Progenitor cell of endocrine pancreas (in vitro differentiated cells): ENCODE measurements around the gene OR4B1. TPM values are rescaled to one million over a fixed set of nuclear protein-coding genes. Genes with fewer than 3 reads are reported as not detected.

Source experiments
- DNase-seq: peaks from one replicate; pipeline ENCODE4 v3.0.0; 2021; ENCODE audit warnings: low spot score; ENCODE audit not compliant: unreplicated experiment
- H3K27ac Mint-ChIP-seq: 2 replicates; pipeline ENCODE4 v1.8.0; 2021; ENCODE audit warnings: mild to moderate bottlenecking, moderate library complexity, mixed read lengths
- H3K27me3 Mint-ChIP-seq: 2 replicates; pipeline ENCODE4 v1.8.0; 2021; ENCODE audit warnings: mixed read lengths
- H3K36me3 Mint-ChIP-seq: 2 replicates; pipeline ENCODE4 v1.8.0; 2022; ENCODE audit warnings: mixed read lengths; ENCODE audit not compliant: insufficient read depth
- H3K4me1 Mint-ChIP-seq: 2 replicates; pipeline ENCODE4 v1.8.0; 2021; ENCODE audit warnings: low read depth, mixed read lengths
- H3K4me3 Mint-ChIP-seq: 2 replicates; pipeline ENCODE4 v1.8.0; 2021; ENCODE audit warnings: low read depth, mild to moderate bottlenecking, moderate library complexity, mixed read lengths
- H3K9me3 Mint-ChIP-seq: 2 replicates; pipeline ENCODE4 v1.8.0; 2021; ENCODE audit warnings: low read depth, mixed read lengths
- CTCF ChIP-seq: fragments of 200-600 bp; sonication (generic); IDR thresholded peaks from one replicate; pipeline ENCODE4 v1.5.0; 2021; ENCODE audit warnings: antibody characterized with exemption, mild to moderate bottlenecking; ENCODE audit not compliant: unreplicated experiment
- total RNA-seq: library from RNA; stranded (reverse); gene quantifications from 2 replicates; pipeline ENCODE4 v1.2.1, GENCODE V29; 2021

Gene OR4B1
- total RNA-seq, 1 donor from 2014 or later = not detected

- peak overlapping the region; percentile 37 for H3K27ac Mint-ChIP-seq
- H3K4me1 Mint-ChIP-seq = no peaks in the 10 kb centered on the region
- H3K36me3 Mint-ChIP-seq = peaks cover 4% of the 10 kb centered on the region
- TF ChIP-seq CTCF = no peak
- no peaks in the 10 kb centered on the region for H3K9me3 Mint-ChIP-seq
- no peaks in the 10 kb centered on the region for H3K27me3 Mint-ChIP-seq
- no peak for DNase-seq
- H3K4me3 Mint-ChIP-seq = no peak overlapping the region
These were observed 46.1 kb upstream of the OR4B1 start for GRCh38 chr11:48170241-48171233.

DNA sequence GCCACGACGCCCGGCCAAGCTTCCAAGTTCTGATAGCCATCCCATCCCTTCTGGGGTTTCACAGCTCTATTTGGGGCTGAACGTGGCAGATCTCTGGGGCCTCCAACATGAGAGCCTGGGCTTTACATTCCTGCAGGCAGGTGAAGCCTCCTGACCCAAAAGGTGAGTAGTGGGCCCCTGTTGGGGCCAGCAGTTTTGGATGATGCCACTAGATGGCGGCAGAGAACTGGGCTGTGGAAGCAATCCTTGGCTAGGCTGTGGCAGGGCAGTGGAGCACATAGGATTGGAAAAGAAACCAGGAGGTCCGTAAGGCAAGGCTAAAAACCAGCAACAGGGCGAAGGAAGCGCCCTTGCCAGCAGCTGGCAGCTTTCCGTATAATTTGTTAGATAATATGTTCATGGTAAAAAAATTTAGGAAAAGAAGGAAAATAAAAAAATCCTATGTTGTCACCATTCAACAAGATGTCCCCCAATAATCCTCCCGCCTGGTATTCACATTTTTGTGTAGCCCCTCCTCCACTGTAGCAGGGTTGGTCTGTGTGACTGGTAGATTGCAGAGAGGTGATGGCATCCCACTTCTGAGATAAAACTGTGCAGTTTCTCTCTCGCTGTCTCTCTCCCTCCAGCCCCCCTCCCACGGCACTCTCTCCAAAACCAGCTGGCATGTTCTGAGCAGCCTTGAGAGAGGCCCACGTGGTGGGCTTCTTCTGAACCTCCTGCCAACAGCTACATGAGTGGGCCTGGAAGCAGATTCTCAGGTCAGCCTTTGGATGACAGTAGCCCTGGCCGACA lies 43.6 kb upstream of the OR4B1 start:
- no peaks in the 10 kb centered on the region for H3K27me3 Mint-ChIP-seq

GRCh38 chr11:48177661-48178060 lies 38.9 kb upstream of the OR4B1 start:
- Mint-ChIP-seq H3K4me3 (no peak overlapping the region), H3K4me1 (peaks cover 4% of the 10 kb centered on the region), H3K27ac (no peak overlapping the region), H3K9me3 (no peaks in the 10 kb centered on the region), H3K36me3 (no peaks in the 10 kb centered on the region), H3K27me3 (no peaks in the 10 kb centered on the region)
- no peak for TF ChIP-seq CTCF
- DNase-seq = no peak

More for the DNA sequence above, 43.6 kb upstream of the OR4B1 start:
- peak; percentile 65 for DNase-seq
- peaks cover 3% of the 10 kb centered on the region for H3K36me3 Mint-ChIP-seq
- TF ChIP-seq CTCF = peak; percentile 95
- H3K4me1 Mint-ChIP-seq = peaks cover 4% of the 10 kb centered on the region
- H3K4me3 Mint-ChIP-seq = no peak overlapping the region
- H3K27ac Mint-ChIP-seq = peak overlapping the region; percentile 37
- no peaks in the 10 kb centered on the region for H3K9me3 Mint-ChIP-seq

DNA sequence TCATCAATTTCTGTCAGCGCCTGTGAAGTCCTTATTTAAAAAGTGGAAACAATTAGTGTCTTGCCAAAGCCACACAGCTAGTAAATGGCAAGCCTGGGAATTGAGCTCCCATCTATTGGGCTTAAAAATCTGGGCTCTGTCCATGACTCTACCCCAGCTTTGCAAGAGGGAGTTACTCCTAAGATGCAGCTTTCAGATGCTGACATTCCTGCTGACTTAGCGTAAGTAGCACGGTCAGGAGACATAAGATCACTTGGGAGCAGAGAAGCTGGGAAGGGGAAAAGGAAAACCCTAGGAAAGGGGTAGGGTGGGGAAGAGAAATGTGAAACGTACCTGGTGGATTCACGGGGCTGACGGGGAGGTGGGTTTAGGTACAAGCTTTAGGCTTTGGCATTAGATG lies 36.0 kb upstream of the OR4B1 start:
- Mint-ChIP-seq H3K27me3 (no peaks in the 10 kb centered on the region), H3K27ac (no peak overlapping the region), H3K36me3 (no peaks in the 10 kb centered on the region), H3K9me3 (no peaks in the 10 kb centered on the region), H3K4me1 (peaks cover 4% of the 10 kb centered on the region), H3K4me3 (no peak overlapping the region)
- no peak for TF ChIP-seq CTCF
- DNase-seq = no peak

- no peak overlapping the region for H3K4me3 Mint-ChIP-seq
- TF ChIP-seq CTCF = no peak
- no peaks in the 10 kb centered on the region for H3K4me1 Mint-ChIP-seq
- no peak for DNase-seq
- H3K27me3 Mint-ChIP-seq = no peaks in the 10 kb centered on the region
- H3K36me3 Mint-ChIP-seq = no peaks in the 10 kb centered on the region
- H3K27ac Mint-ChIP-seq = no peak overlapping the region
- H3K9me3 Mint-ChIP-seq = no peaks in the 10 kb centered on the region
These were observed 33.6 kb upstream of the OR4B1 start for GRCh38 chr11:48182860-48183526.
